LNCAP (cell line): Measurements from ENCODE around the gene BMAL1.

ENCODE experiments used
- TF ChIP-seq, protein P1 (sequence below): fragments of 450-650 bp; IDR thresholded peaks from 2 replicates; pipeline ENCODE4 v1.5.1; 2017; ENCODE audit warnings: mild to moderate bottlenecking

The BMAL1 gene

GRCh38 chr11:13380731-13381130 is 103.1 kb downstream of the BMAL1 start:
- TF ChIP-seq, protein P1, sequence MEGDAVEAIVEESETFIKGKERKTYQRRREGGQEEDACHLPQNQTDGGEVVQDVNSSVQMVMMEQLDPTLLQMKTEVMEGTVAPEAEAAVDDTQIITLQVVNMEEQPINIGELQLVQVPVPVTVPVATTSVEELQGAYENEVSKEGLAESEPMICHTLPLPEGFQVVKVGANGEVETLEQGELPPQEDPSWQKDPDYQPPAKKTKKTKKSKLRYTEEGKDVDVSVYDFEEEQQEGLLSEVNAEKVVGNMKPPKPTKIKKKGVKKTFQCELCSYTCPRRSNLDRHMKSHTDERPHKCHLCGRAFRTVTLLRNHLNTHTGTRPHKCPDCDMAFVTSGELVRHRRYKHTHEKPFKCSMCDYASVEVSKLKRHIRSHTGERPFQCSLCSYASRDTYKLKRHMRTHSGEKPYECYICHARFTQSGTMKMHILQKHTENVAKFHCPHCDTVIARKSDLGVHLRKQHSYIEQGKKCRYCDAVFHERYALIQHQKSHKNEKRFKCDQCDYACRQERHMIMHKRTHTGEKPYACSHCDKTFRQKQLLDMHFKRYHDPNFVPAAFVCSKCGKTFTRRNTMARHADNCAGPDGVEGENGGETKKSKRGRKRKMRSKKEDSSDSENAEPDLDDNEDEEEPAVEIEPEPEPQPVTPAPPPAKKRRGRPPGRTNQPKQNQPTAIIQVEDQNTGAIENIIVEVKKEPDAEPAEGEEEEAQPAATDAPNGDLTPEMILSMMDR: no peak

DNA sequence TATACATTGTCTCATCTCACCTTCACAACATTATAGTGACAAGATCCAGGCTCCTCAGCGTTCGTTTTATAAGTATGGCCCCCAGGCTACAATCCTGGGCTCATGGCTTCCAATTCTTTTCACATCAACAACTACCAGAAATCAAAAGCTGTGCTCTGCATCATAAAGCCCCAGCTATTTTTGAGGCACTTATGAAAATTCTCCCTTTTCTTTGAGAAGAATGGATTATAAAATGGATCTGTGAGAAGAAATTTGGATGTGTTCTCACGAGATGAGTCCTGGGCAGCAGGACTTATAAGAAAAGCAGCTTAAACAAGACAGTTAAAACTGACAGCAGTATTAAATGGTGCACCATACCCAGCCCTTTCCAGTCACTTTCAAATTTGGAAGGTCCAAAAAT is 105.2 kb downstream of the BMAL1 start:
- TF ChIP-seq, protein P1: no peak

DNA sequence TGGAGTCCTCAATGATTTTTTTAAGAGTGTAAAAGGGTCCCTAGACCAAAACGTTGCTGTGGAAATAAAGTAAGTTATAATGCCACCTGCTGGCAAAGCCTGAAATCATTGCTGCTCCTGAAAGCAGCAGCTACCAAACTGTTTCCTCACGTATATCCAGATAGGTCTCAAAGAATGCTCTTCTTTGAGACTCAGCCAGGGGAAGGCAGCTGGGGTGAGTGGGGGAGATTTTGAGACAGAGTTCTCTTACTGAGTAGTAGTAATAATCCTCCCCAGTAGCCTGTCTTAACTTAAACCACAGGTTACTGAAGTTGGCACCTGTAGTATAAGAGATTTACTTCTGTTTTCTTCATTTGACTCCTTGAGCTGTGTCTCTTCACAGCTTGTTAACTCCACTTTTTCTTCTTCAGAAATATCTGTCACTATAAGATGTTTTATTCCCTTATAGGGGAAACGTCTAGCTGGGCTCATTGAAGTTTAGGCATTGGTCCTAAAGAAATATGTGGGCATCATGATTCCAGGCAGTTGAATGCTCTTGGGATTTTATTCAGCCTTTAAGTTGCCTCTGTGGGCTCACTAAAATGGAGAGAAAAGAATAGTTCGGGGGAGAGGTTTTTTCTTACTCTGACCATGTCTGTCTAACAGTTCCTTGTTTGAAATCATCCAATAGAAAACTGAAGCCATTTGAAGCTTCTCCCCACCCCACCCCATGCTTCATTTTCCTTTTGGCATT is 107.5 kb downstream of the BMAL1 start:
- TF ChIP-seq, protein P1: peak; percentile 80

GRCh38 chr11:13386567-13386966 is 109.0 kb downstream of the BMAL1 start:
- TF ChIP-seq, protein P1: no peak

- TF ChIP-seq, protein P1: no peak
These were observed 111.2 kb downstream of the BMAL1 start for GRCh38 chr11:13388741-13389140.

- TF ChIP-seq, protein P1: no peak
These were observed 113.6 kb downstream of the BMAL1 start for GRCh38 chr11:13391217-13391616.

DNA sequence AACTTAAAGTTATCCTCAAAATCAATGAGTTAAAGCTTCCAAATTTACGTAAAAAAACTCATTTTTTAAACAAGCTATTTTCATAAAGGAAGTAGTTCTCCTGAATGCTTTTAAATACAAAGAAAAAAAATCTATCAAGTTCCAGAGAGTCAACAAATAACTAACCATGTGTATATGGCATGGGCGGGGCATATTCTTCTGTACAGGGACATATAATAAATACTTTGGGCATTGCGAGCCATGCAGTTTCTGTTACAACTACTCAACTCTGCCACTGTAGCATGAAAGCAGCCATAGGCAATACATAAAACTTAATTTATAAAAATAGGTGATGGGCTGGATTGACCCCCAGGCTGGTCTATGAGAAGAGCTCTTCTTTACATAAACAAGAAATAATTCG is 127.6 kb downstream of the BMAL1 start:
- TF ChIP-seq, protein P1: no peak

- TF ChIP-seq, protein P1: no peak
These were observed 137.6 kb downstream of the BMAL1 start for GRCh38 chr11:13415201-13415600.
